ENCODE data around the gene BMP3.

BMP3 gene

DNA sequence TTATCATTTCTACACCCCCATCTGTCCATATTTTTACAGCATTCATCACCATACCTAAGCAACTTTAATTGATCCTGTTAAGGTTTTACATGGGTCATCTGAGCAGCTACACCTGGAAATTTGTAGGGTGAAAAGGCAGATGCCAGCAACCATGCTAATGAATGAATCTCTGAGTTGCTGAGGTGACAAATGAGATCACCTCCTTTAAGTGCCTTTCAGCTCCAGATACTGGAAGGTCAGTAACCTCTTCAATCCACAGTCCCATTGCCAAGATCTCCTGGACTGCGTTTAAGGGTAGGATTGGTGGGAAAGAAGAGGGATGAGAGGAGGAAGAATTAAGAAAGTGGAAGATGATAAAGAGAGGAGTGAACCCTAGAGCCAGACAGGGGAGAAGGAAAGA, 8.5 kb upstream of the BMP3 start:
- H3K36me3 ChIP-seq (ENCODE audit: insufficient read depth, low read length) = no peaks in the 10 kb centered on the region
- H3K9me3 ChIP-seq (ENCODE audit: insufficient read depth, low read depth, low read length) = no peaks in the 10 kb centered on the region
- peaks cover 11% of the 10 kb centered on the region for H3K27me3 ChIP-seq (ENCODE audit: insufficient read depth, low read length)
- H3K9ac ChIP-seq (ENCODE audit: low read depth, low read length) = no peak overlapping the region
- H3K4me3 ChIP-seq (ENCODE audit: low read length) = no peak overlapping the region
- H3K4me1 ChIP-seq (ENCODE audit: insufficient read depth, low read length) = no peaks in the 10 kb centered on the region
- no peak overlapping the region for H3K27ac ChIP-seq (ENCODE audit: low read depth, low read length)
- WGBS = 88% methylated on average over 1 of the region's 1 CpG

GRCh38 chr4:81023484-81023883, 7.0 kb upstream of the BMP3 start:
- Histone ChIP-seq H3K9ac (ENCODE audit: low read depth, low read length) (no peak overlapping the region), H3K4me1 (ENCODE audit: insufficient read depth, low read length) (no peaks in the 10 kb centered on the region), H3K9me3 (ENCODE audit: insufficient read depth, low read depth, low read length) (no peaks in the 10 kb centered on the region), H3K4me3 (ENCODE audit: low read length) (no peak overlapping the region), H3K27ac (ENCODE audit: low read depth, low read length) (no peak overlapping the region), H3K27me3 (ENCODE audit: insufficient read depth, low read length) (peaks cover 26% of the 10 kb centered on the region), H3K36me3 (ENCODE audit: insufficient read depth, low read length) (no peaks in the 10 kb centered on the region)

DNA sequence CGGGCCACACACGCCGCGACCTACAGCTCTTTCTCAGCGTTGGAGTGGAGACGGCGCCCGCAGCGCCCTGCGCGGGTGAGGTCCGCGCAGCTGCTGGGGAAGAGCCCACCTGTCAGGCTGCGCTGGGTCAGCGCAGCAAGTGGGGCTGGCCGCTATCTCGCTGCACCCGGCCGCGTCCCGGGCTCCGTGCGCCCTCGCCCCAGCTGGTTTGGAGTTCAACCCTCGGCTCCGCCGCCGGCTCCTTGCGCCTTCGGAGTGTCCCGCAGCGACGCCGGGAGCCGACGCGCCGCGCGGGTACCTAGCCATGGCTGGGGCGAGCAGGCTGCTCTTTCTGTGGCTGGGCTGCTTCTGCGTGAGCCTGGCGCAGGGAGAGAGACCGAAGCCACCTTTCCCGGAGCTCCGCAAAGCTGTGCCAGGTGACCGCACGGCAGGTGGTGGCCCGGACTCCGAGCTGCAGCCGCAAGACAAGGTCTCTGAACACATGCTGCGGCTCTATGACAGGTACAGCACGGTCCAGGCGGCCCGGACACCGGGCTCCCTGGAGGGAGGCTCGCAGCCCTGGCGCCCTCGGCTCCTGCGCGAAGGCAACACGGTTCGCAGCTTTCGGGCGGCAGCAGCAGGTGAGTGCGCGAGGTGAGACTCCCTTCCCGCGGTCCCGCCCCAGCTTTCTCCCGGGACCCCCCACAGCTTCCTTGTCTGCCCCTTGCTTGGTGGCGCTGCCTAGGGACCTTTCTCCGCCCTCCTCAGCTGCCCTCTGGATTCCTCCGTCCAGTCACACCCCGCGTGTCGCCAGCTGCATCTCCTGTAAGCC, 678 bp downstream of the BMP3 start:
- Histone ChIP-seq H3K4me1 (ENCODE audit: insufficient read depth, low read length) (peaks cover 19% of the 10 kb centered on the region), H3K36me3 (ENCODE audit: insufficient read depth, low read length) (no peaks in the 10 kb centered on the region), H3K4me3 (ENCODE audit: low read length) (peak overlapping the region; percentile 74), H3K9ac (ENCODE audit: low read depth, low read length) (peak overlapping the region; percentile 9; the same call in 1 of the 2 replicates), H3K9me3 (ENCODE audit: insufficient read depth, low read depth, low read length) (no peaks in the 10 kb centered on the region), H3K27ac (ENCODE audit: low read depth, low read length) (no peak overlapping the region), H3K27me3 (ENCODE audit: insufficient read depth, low read length) (peaks cover 87% of the 10 kb centered on the region)
- under 1% methylated on average over 77 of the region's 77 CpGs for WGBS

DNA sequence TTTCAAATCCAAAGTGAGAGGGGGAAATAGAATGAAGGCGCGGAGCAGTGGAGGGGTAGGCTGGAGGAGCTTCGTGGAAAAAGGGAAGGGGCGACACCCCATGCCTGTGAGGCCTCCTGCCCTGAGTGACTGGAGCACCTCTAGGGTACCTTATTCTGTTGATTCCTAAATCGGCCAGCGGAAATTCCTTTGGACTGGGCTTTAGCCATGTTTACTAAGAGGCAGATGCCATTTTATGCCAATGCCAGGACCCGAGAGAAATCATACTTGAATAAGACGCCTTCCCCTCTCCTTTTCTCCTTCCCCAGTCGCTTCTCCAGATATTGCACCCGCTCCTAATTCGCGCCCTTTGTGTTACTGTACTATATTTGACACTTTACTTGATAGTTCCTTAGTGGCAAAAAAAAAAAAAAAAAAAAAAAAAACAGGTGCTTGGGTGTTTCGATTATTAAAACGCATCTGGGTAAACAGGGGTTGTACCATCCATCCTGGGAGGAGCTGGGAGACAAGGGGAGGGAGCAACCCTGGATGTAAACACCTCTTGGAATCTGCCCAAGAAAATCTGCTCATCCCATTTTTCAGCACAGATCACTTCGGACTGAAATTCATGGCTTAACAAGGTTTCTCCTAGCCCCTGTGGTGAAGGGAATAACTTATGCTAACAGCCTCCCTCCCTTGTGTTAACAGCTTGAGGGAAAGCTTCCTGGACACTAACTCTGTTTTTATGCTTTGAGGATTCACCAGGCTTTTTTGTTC, 1.5 kb downstream of the BMP3 start:
- no peaks in the 10 kb centered on the region for H3K36me3 ChIP-seq (ENCODE audit: insufficient read depth, low read length)
- no peak overlapping the region for H3K9ac ChIP-seq (ENCODE audit: low read depth, low read length)
- H3K9me3 ChIP-seq (ENCODE audit: insufficient read depth, low read depth, low read length) = no peaks in the 10 kb centered on the region
- no peak overlapping the region for H3K27ac ChIP-seq (ENCODE audit: low read depth, low read length)
- H3K4me1 ChIP-seq (ENCODE audit: insufficient read depth, low read length) = peaks cover 19% of the 10 kb centered on the region
- peak overlapping the region; percentile 74 for H3K4me3 ChIP-seq (ENCODE audit: low read length)
- H3K27me3 ChIP-seq (ENCODE audit: insufficient read depth, low read length) = peaks cover 79% of the 10 kb centered on the region
- 3% methylated on average over 15 of the region's 15 CpGs for WGBS

- Histone ChIP-seq H3K27ac (ENCODE audit: low read depth, low read length) (no peak overlapping the region), H3K9me3 (ENCODE audit: insufficient read depth, low read depth, low read length) (no peaks in the 10 kb centered on the region), H3K4me3 (ENCODE audit: low read length) (no peak overlapping the region), H3K9ac (ENCODE audit: low read depth, low read length) (no peak overlapping the region), H3K4me1 (ENCODE audit: insufficient read depth, low read length) (peaks cover 19% of the 10 kb centered on the region), H3K36me3 (ENCODE audit: insufficient read depth, low read length) (no peaks in the 10 kb centered on the region), H3K27me3 (ENCODE audit: insufficient read depth, low read length) (peaks cover 68% of the 10 kb centered on the region)
- 96% methylated on average over 3 of the region's 4 CpGs for WGBS
Observed at GRCh38 chr4:81032771-81033684, 2.5 kb downstream of the BMP3 start.

GRCh38 chr4:81038636-81039350, 8.3 kb downstream of the BMP3 start:
- Histone ChIP-seq H3K27ac (ENCODE audit: low read depth, low read length) (no peak overlapping the region), H3K36me3 (ENCODE audit: insufficient read depth, low read length) (no peaks in the 10 kb centered on the region), H3K4me3 (ENCODE audit: low read length) (no peak overlapping the region), H3K9ac (ENCODE audit: low read depth, low read length) (no peak overlapping the region), H3K27me3 (ENCODE audit: insufficient read depth, low read length) (peaks cover 10% of the 10 kb centered on the region), H3K9me3 (ENCODE audit: insufficient read depth, low read depth, low read length) (no peaks in the 10 kb centered on the region), H3K4me1 (ENCODE audit: insufficient read depth, low read length) (no peaks in the 10 kb centered on the region)
- 100% methylated on average over 1 of the region's 1 CpG for WGBS

DNA sequence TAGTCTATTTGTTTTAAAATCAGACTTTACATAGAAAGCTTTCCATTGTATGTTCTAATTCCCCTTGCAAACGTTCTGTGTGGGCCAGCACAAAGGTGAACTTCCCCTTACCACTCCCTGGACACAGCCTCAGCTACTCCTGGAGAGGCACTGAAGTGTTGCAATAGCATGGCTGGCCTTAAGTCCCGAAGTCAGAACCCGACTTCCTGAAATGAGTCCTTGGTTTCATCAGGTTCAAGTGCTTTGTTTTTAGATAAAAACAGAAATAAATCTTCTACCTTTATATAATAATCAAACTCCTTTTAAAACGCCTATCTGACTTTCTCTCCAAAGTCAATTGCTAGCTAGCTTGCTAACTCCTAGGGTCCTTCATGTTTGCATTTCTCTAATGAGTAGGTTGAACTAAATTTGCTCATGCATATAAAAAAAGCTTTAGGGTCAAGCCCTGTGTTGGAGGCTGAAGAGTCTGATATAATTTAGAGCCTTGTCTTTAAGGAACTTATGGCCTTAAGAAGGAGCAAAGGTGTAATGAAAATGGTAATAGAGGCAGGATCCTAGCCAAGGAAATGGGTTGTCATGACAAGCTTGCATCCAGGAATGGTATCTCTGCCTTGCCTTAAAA, 9.0 kb downstream of the BMP3 start:
- peaks cover 4% of the 10 kb centered on the region; the same call in 1 of the 2 replicates for H3K27me3 ChIP-seq (ENCODE audit: insufficient read depth, low read length)
- H3K36me3 ChIP-seq (ENCODE audit: insufficient read depth, low read length) = no peaks in the 10 kb centered on the region
- H3K27ac ChIP-seq (ENCODE audit: low read depth, low read length) = no peak overlapping the region
- no peaks in the 10 kb centered on the region for H3K9me3 ChIP-seq (ENCODE audit: insufficient read depth, low read depth, low read length)
- H3K9ac ChIP-seq (ENCODE audit: low read depth, low read length) = no peak overlapping the region
- WGBS = 63% methylated on average over 2 of the region's 4 CpGs
- H3K4me3 ChIP-seq (ENCODE audit: low read length) = no peak overlapping the region
- no peaks in the 10 kb centered on the region for H3K4me1 ChIP-seq (ENCODE audit: insufficient read depth, low read length)

- Histone ChIP-seq H3K27ac (ENCODE audit: low read depth, low read length) (no peak overlapping the region), H3K36me3 (ENCODE audit: insufficient read depth, low read length) (no peaks in the 10 kb centered on the region), H3K9me3 (ENCODE audit: insufficient read depth, low read depth, low read length) (no peaks in the 10 kb centered on the region), H3K4me1 (ENCODE audit: insufficient read depth, low read length) (no peaks in the 10 kb centered on the region), H3K4me3 (ENCODE audit: low read length) (no peak overlapping the region), H3K9ac (ENCODE audit: low read depth, low read length) (no peak overlapping the region), H3K27me3 (ENCODE audit: insufficient read depth, low read length) (no peaks in the 10 kb centered on the region; the same call in 1 of the 2 replicates)
- WGBS = 45% methylated on average over 4 of the region's 4 CpGs
Observed at GRCh38 chr4:81040012-81040659, 9.6 kb downstream of the BMP3 start.

- H3K27me3 ChIP-seq (ENCODE audit: insufficient read depth, low read length) = no peaks in the 10 kb centered on the region
- H3K4me1 ChIP-seq (ENCODE audit: insufficient read depth, low read length) = no peaks in the 10 kb centered on the region
- no peak overlapping the region for H3K27ac ChIP-seq (ENCODE audit: low read depth, low read length)
- no peaks in the 10 kb centered on the region for H3K9me3 ChIP-seq (ENCODE audit: insufficient read depth, low read depth, low read length)
- no peak overlapping the region for H3K4me3 ChIP-seq (ENCODE audit: low read length)
- WGBS = 88% methylated on average over 4 of the region's 5 CpGs
- no peaks in the 10 kb centered on the region for H3K36me3 ChIP-seq (ENCODE audit: insufficient read depth, low read length)
- H3K9ac ChIP-seq (ENCODE audit: low read depth, low read length) = no peak overlapping the region
Observed at GRCh38 chr4:81042578-81043365, 12.3 kb downstream of the BMP3 start.
